MM.1S (cell line): Measurements from ENCODE around the gene SHF.

Source experiments
- DNase-seq: peaks from one replicate; pipeline ENCODE4 v3.0.0-alpha.2; 2015
- H2AFZ ChIP-seq: fragments of 300-600 bp; sonication (generic); 2 replicates; pipeline ENCODE4 v1.6.0; 2016; ENCODE audit warnings: antibody characterized with exemption, low read length
- H3F3A ChIP-seq: fragments of 300-600 bp; sonication (generic); 2 replicates; pipeline ENCODE4 v1.6.1; 2016; ENCODE audit warnings: mild to moderate bottlenecking, antibody characterized with exemption, low read length, moderate library complexity, mixed read lengths; ENCODE audit not compliant: insufficient read depth
- H3K27ac ChIP-seq: fragments of 300-600 bp; sonication (generic); 2 replicates; pipeline ENCODE4 v1.5.1; 2016; ENCODE audit warnings: mild to moderate bottlenecking, low read length
- H3K27me3 ChIP-seq: fragments of 300-600 bp; sonication (generic); replicated peaks from 2 replicates; pipeline ENCODE4 v1.6.0; 2016; ENCODE audit warnings: low read length; ENCODE audit not compliant: insufficient read depth
- H3K36me3 ChIP-seq: fragments of 300-600 bp; sonication (generic); replicated peaks from 2 replicates; pipeline ENCODE4 v1.6.1; 2016; ENCODE audit warnings: mild to moderate bottlenecking, low read length, mixed read lengths; ENCODE audit not compliant: insufficient read depth
- H3K4me1 ChIP-seq: fragments of 300-600 bp; sonication (generic); 2 replicates; pipeline ENCODE4 v1.6.1; 2016; ENCODE audit warnings: low read length, mixed read lengths
- H3K4me2 ChIP-seq: fragments of 300-600 bp; sonication (generic); 2 replicates; pipeline ENCODE4 v1.6.0; 2016; ENCODE audit warnings: low read depth, low read length
- H3K4me3 ChIP-seq: fragments of 300-600 bp; sonication (generic); 2 replicates; pipeline ENCODE4 v1.5.1; 2016; ENCODE audit warnings: low read length, mixed read lengths
- H3K79me2 ChIP-seq: fragments of 300-600 bp; sonication (generic); 2 replicates; pipeline ENCODE4 v1.6.1; 2016; ENCODE audit warnings: mixed run types, low read length, mixed read lengths
- H3K9ac ChIP-seq: fragments of 300-600 bp; sonication (generic); 2 replicates; pipeline ENCODE4 v1.6.1; 2016; ENCODE audit warnings: low read length, mixed read lengths
- H3K9me2 ChIP-seq: fragments of 300-600 bp; sonication (generic); replicated peaks from 2 replicates; pipeline ENCODE4 v1.6.1; 2016; ENCODE audit warnings: mild to moderate bottlenecking, low read length, mixed read lengths; ENCODE audit not compliant: insufficient read depth
- H3K9me3 ChIP-seq: fragments of 300-600 bp; sonication (generic); replicated peaks from 2 replicates; pipeline ENCODE4 v1.6.1; 2016; ENCODE audit warnings: mild to moderate bottlenecking, low read length, mixed read lengths; ENCODE audit not compliant: insufficient read depth
- H4K20me1 ChIP-seq: fragments of 300-600 bp; sonication (generic); 2 replicates; pipeline ENCODE4 v1.6.1; 2016; ENCODE audit warnings: mild to moderate bottlenecking, low read length, moderate library complexity, mixed read lengths; ENCODE audit not compliant: insufficient read depth
- CTCF ChIP-seq: fragments of 300-600 bp; sonication (generic); IDR thresholded peaks from 2 replicates; pipeline ENCODE4 v1.5.1; 2016; ENCODE audit warnings: antibody characterized with exemption, low read length, mixed read lengths
- EZH2 ChIP-seq: fragments of 300-600 bp; sonication (generic); optimal IDR thresholded peaks from 2 replicates; pipeline ENCODE3; 2017; ENCODE audit warnings: low read depth, mild to moderate bottlenecking, antibody characterized with exemption, low read length, mixed read lengths
- EZH2phosphoT487 ChIP-seq: fragments of 300-600 bp; sonication (generic); IDR thresholded peaks from 2 replicates; pipeline ENCODE4 v1.6.1; 2018; ENCODE audit warnings: antibody characterized with exemption, low read length

The SHF gene

GRCh38 chr15:45129651-45130129 lies 58.1 kb downstream of the SHF start, which contains the start of the genes DUOX1 and DUOXA1:
DUOX1 (plus strand) TSS chr15:45129994; CDS start chr15:45131967, 1,973 bp downstream.
DUOXA1 (minus strand) TSS chr15:45129879; CDS start chr15:45123014, 6,865 bp downstream.
- no peak within 1 kb of the TSS for H3K4me3 ChIP-seq
- no peak within 1 kb of the TSS for H2AFZ ChIP-seq
- H3K36me3 ChIP-seq, result no peaks in the 10 kb centered on the region
- no peak for TF ChIP-seq EZH2phosphoT487
- TF ChIP-seq EZH2, result no peak
- no peak for TF ChIP-seq CTCF
- 0 out of 2 replicates have a peak, but pooled peaks cover under 1% of the 10 kb centered on the region for H3K4me1 ChIP-seq
- H3K9ac ChIP-seq, result no peak within 1 kb of the TSS
- H3K79me2 ChIP-seq, result no peaks in the 10 kb centered on the region
- no peaks in the 10 kb centered on the region for H3K9me2 ChIP-seq
- H3K9me3 ChIP-seq, result no peaks in the 10 kb centered on the region
- no peak within 1 kb of the TSS for H3K4me2 ChIP-seq
- peaks cover 26% of the 10 kb centered on the region; the same call in 1 of the 2 replicates for H3K27me3 ChIP-seq
- no peaks in the 10 kb centered on the region for H3F3A ChIP-seq
- DNase-seq, result peak; percentile 9
- no peaks in the 10 kb centered on the region; the same call in 1 of the 2 replicates for H4K20me1 ChIP-seq
- no peak within 1 kb of the TSS for H3K27ac ChIP-seq

GRCh38 chr15:45128971-45129639 lies 58.7 kb downstream of the SHF start:
- H3K27ac ChIP-seq, result no peak overlapping the region
- no peaks in the 10 kb centered on the region for H3K79me2 ChIP-seq
- no peaks in the 10 kb centered on the region for H3K4me1 ChIP-seq
- no peaks in the 10 kb centered on the region for H3K9me2 ChIP-seq
- H3K9ac ChIP-seq, result no peak overlapping the region
- no peak for DNase-seq
- no peaks in the 10 kb centered on the region for H3F3A ChIP-seq
- no peaks in the 10 kb centered on the region for H3K36me3 ChIP-seq
- H2AFZ ChIP-seq, result no peak overlapping the region
- TF ChIP-seq CTCF (no peak), EZH2 (no peak), EZH2phosphoT487 (no peak)
- peaks cover 28% of the 10 kb centered on the region; the same call in 1 of the 2 replicates for H3K27me3 ChIP-seq
- no peaks in the 10 kb centered on the region; the same call in 1 of the 2 replicates for H4K20me1 ChIP-seq
- no peaks in the 10 kb centered on the region for H3K9me3 ChIP-seq
- no peak overlapping the region for H3K4me3 ChIP-seq
- no peak overlapping the region for H3K4me2 ChIP-seq

GRCh38 chr15:45126535-45127158 lies 61.1 kb downstream of the SHF start:
- H3F3A ChIP-seq, result no peaks in the 10 kb centered on the region

More at GRCh38 chr15:45126535-45127158, 61.1 kb downstream of the SHF start:
- Histone ChIP-seq H3K4me3 (no peak overlapping the region), H3K27me3 (peaks cover 28% of the 10 kb centered on the region; the same call in 1 of the 2 replicates), H3K27ac (no peak overlapping the region), H3K9me3 (no peaks in the 10 kb centered on the region), H4K20me1 (no peaks in the 10 kb centered on the region), H3K4me2 (no peak overlapping the region), H3K9me2 (no peaks in the 10 kb centered on the region), H2AFZ (no peak overlapping the region), H3K36me3 (no peaks in the 10 kb centered on the region), H3K9ac (no peak overlapping the region), H3K4me1 (no peaks in the 10 kb centered on the region), H3K79me2 (no peaks in the 10 kb centered on the region)
- peak; percentile 50 for DNase-seq
- TF ChIP-seq CTCF, result peak; percentile 78
- TF ChIP-seq EZH2phosphoT487, result no peak
